ENCODE results near the gene KCND3.

- TF ChIP-seq CTCF (IDR thresholded peaks at IDR 0.05) (no peak), EP300 (IDR thresholded peaks at IDR 0.05; ENCODE audit: low read depth) (no peak)
These were observed 100.6 kb downstream of the KCND3 start for GRCh38 chr1:111888740-111889376.
